Sigmoid colon (tissue), 7 donors: ENCODE measurements around the gene GGA1. TPM values are rescaled to one million over a fixed set of nuclear protein-coding genes. Genes with fewer than 3 reads are reported as not detected.

Experiments used
- DNase-seq: peaks from one replicate; pipeline ENCODE4 v3.0.0-alpha.2; 2019
- H3K27ac ChIP-seq, 4 donors: fragments of 200-600 bp; sonication (generic); one replicate each; pipeline ENCODE4 v1.5.1; 2016 to 2019; ENCODE audit warnings: mild to moderate bottlenecking in 1 of 4
- H3K27me3 ChIP-seq, 3 donors: fragments of 200-600 bp; sonication (generic); one replicate each; pipeline ENCODE4 v1.5.1; 2019; ENCODE audit warnings: mild to moderate bottlenecking in 1 of 3
- H3K36me3 ChIP-seq, 4 donors: fragments of 200-600 bp; sonication (generic); one replicate each; pipeline ENCODE4 v1.5.1; 2016 to 2019
- H3K4me1 ChIP-seq, 4 donors: fragments of 200-600 bp; sonication (generic); one replicate each; pipeline ENCODE4 v1.5.1; 2017 to 2019
- H3K4me3 ChIP-seq, 4 donors: fragments of 200-600 bp; sonication (generic); one replicate each; pipeline ENCODE4 v1.5.1; 2017 to 2019; ENCODE audit warnings: mild to moderate bottlenecking in 2 of 4, moderate library complexity in 1 of 4
- H3K9me3 ChIP-seq, 4 donors: fragments of 200-600 bp in 3 of 4; sonication (generic) in 3 of 4; one replicate each; pipeline versions ENCODE4 v1.5.1 to v1.6.1; 2013 to 2019
- EP300 ChIP-seq, 4 donors: sonication (generic); formaldehyde crosslinking; IDR thresholded peaks; one replicate each; pipeline ENCODE4 v1.6.1; 2017; ENCODE audit warnings: antibody characterized with exemption in 4 of 4
- POLR2A ChIP-seq, 2 donors: fragments of 450-650 bp; IDR thresholded peaks; one replicate each; pipeline ENCODE4 v1.6.1; 2016; ENCODE audit warnings: antibody characterized with exemption in 2 of 2, mild to moderate bottlenecking in 2 of 2, moderate library complexity in 2 of 2
- POLR2AphosphoS5 ChIP-seq, 4 donors: sonication (generic); formaldehyde crosslinking; IDR thresholded peaks; one replicate each; pipeline ENCODE4 v1.6.1; 2017; ENCODE audit warnings: antibody characterized with exemption in 4 of 4
- WGBS, 2 donors: extraction: QIAGEN DNeasy Blood & Tissue Kit; methylation state at CpG; one replicate each; pipeline ENCODE4 v1.1.7; 2013; 5-methylcytosine and 5-hydroxymethylcytosine counted together
- intact Hi-C: fragments of 100-400 bp; cut with DNase I; formaldehyde crosslinking; loops from one replicate; pipeline ENCODE4 v1.15.1; 2023
- polyA plus RNA-seq, 3 donors: library from polyadenylated mRNA; stranded (reverse); fragments of 200-250 nt; gene quantifications; one replicate each; pipeline ENCODE4 v1.2.3, GENCODE V29; 2013
- total RNA-seq, 4 donors: library from RNA; depleted of rRNA; stranded (reverse); fragments of >200 nt; gene quantifications; one replicate each; pipeline ENCODE4 v1.1.0, GENCODE V29; 2016
- TF ChIP-seq, protein P1 (sequence below), 4 experiments: fragments of 450-650 bp in 3 of 4; fragments of 200-600 bp in 1 of 4; IDR thresholded peaks; one replicate each; pipeline ENCODE4 v1.5.1; 2016 to 2019; ENCODE audit warnings: antibody characterized with exemption in 4 of 4, mild to moderate bottlenecking in 3 of 4, moderate library complexity in 2 of 4
- donor health status: healthy with polysubstance abuse.
- donor health status: Bipolar disorder and iron deficiency.
- donor health status: healthy.

GGA1 gene
- total and polyA plus RNA-seq, 7 donors: 25.2 to 77.4 (median 41.3) TPM

- intact Hi-C loops: loop anchor here (5.0 to 10.0 kb wide), 2 partner anchors 163 to 326 kb away; partner anchors contain the start of genes C22orf23 and POLR2F
- Histone ChIP-seq H3K4me3 (no peak overlapping the region), H3K36me3 (peaks cover 5 to 44% (median 12%) of the 10 kb centered on the region in 4 donors), H3K4me1 (peaks cover 0 to 57% (median 44%) of the 10 kb centered on the region in 4 donors), H3K9me3 (no peaks in the 10 kb centered on the region), H3K27me3 (no peaks in the 10 kb centered on the region), H3K27ac (peak overlapping the region in 1 of 4 donors; percentile 91)
- no peak for DNase-seq
- TF ChIP-seq, protein P1, sequence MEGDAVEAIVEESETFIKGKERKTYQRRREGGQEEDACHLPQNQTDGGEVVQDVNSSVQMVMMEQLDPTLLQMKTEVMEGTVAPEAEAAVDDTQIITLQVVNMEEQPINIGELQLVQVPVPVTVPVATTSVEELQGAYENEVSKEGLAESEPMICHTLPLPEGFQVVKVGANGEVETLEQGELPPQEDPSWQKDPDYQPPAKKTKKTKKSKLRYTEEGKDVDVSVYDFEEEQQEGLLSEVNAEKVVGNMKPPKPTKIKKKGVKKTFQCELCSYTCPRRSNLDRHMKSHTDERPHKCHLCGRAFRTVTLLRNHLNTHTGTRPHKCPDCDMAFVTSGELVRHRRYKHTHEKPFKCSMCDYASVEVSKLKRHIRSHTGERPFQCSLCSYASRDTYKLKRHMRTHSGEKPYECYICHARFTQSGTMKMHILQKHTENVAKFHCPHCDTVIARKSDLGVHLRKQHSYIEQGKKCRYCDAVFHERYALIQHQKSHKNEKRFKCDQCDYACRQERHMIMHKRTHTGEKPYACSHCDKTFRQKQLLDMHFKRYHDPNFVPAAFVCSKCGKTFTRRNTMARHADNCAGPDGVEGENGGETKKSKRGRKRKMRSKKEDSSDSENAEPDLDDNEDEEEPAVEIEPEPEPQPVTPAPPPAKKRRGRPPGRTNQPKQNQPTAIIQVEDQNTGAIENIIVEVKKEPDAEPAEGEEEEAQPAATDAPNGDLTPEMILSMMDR (IDR thresholded peaks at IDR 0.05): no peak
- no peak for TF ChIP-seq POLR2A (IDR thresholded peaks at IDR 0.05)
- no peak for TF ChIP-seq POLR2AphosphoS5 (IDR thresholded peaks at IDR 0.05)
- TF ChIP-seq EP300 (IDR thresholded peaks at IDR 0.05): no peak
- WGBS, 2 donors: 92 to 94% methylated on average over 8 of the region's 8 CpGs
Observed at GRCh38 chr22:37628830-37629229, 20.2 kb downstream of the GGA1 start.

DNA sequence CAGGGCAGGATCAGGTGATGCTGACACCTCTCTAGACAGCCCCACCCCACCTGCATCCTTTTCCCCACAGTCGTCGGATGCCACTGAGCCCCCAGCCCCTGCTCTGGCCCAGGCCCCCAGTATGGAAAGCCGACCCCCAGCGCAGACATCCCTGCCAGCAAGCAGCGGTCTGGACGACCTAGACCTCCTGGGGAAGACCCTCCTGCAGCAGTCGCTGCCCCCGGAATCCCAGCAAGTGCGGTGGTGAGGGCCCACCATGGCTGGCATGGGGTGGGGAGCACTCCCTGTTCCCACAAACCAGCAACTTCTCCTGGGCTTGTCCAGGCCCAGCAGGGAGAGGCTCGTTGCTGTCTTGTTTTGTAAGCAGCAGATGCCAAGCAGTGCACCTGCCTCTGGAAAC lies 21.3 kb downstream of the GGA1 start:
- intact Hi-C loops: loop anchor here (5.0 to 10.0 kb wide), 2 partner anchors 162 to 325 kb away; partner anchors contain the start of genes C22orf23 and POLR2F
- Histone ChIP-seq H3K9me3 (no peaks in the 10 kb centered on the region), H3K4me3 (no peak overlapping the region), H3K36me3 (peaks cover 5 to 44% (median 12%) of the 10 kb centered on the region in 4 donors), H3K27ac (no peak overlapping the region), H3K4me1 (peaks cover 2 to 57% (median 49%) of the 10 kb centered on the region in 4 donors), H3K27me3 (no peaks in the 10 kb centered on the region)
- TF ChIP-seq POLR2AphosphoS5 (IDR thresholded peaks at IDR 0.05) (no peak), EP300 (IDR thresholded peaks at IDR 0.05) (no peak), POLR2A (IDR thresholded peaks at IDR 0.05) (no peak)
- TF ChIP-seq, protein P1 (IDR thresholded peaks at IDR 0.05): no peak
- WGBS, 2 donors: 90 to 91% methylated on average over 10 of the region's 10 CpGs
- no peak for DNase-seq

DNA sequence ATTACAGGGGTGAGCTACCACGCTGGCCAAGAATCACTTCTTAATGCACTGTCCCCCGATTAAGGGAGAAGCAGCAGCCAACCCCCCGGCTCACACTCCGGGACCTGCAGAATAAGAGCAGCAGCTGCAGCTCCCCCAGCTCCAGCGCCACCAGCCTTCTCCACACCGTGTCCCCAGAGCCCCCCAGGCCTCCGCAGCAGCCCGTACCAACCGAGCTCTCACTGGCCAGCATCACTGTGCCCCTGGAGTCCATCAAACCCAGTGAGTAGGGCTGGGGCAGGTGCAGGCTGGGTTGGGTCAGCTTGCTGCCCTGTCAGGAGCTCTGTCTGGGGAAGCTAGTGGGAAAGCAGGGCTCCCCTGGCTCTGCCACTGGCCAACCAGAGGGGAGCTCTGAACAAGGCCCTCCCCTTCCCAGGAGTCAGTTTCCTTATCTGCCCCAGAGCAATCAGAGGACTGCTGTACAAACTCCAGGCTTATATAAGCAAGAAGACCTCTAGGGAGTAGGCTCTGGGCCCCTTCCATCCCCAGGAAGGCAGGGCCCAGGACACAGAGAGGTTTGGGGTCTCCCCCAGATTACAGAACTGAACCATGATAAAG lies 22.3 kb downstream of the GGA1 start:
- no peak overlapping the region for H3K27ac ChIP-seq
- peak; percentile 64 for DNase-seq
- no peaks in the 10 kb centered on the region for H3K27me3 ChIP-seq
- H3K4me1 ChIP-seq: peaks cover 2 to 50% (median 45%) of the 10 kb centered on the region in 4 donors
- 95 to 97% methylated on average over 9 of the region's 9 CpGs for WGBS, 2 donors
- H3K4me3 ChIP-seq: no peak overlapping the region
- H3K36me3 ChIP-seq: peaks cover 5 to 44% (median 12%) of the 10 kb centered on the region in 4 donors
- intact Hi-C loops: no loop called here
- no peaks in the 10 kb centered on the region for H3K9me3 ChIP-seq
- TF ChIP-seq EP300 (IDR thresholded peaks at IDR 0.05) (no peak), POLR2A (IDR thresholded peaks at IDR 0.05) (no peak), POLR2AphosphoS5 (IDR thresholded peaks at IDR 0.05) (no peak)
- TF ChIP-seq, protein P1 (IDR thresholded peaks at IDR 0.05): no peak

- Histone ChIP-seq H3K27me3 (no peaks in the 10 kb centered on the region), H3K27ac (peak overlapping the region in 1 of 4 donors; percentile 5), H3K4me3 (no peak overlapping the region), H3K36me3 (peaks cover 5 to 44% (median 12%) of the 10 kb centered on the region in 4 donors), H3K4me1 (peaks cover 2 to 43% (median 40%) of the 10 kb centered on the region in 4 donors), H3K9me3 (no peaks in the 10 kb centered on the region)
- TF ChIP-seq POLR2A (IDR thresholded peaks at IDR 0.05) (no peak), POLR2AphosphoS5 (IDR thresholded peaks at IDR 0.05) (no peak), EP300 (IDR thresholded peaks at IDR 0.05) (no peak)
- TF ChIP-seq, protein P1 (IDR thresholded peaks at IDR 0.05): no peak
- intact Hi-C loops: no loop called here
- DNase-seq: no peak
- WGBS, 2 donors: 91 to 93% methylated on average over 19 of the region's 19 CpGs
Observed at GRCh38 chr22:37631448-37632173, 23.0 kb downstream of the GGA1 start.
